Brain microvascular endothelial cell (primary cell): Measurements from ENCODE around the gene TRIML1.

Experiments
- DNase-seq: peaks from one replicate; pipeline ENCODE4 v3.0.0-alpha.2; 2020
- H3K27ac ChIP-seq: fragments of 250-450 bp; sonication (Bioruptor Pico); 2 replicates; pipeline ENCODE4 v1.5.1; 2020; ENCODE audit warnings: mild to moderate bottlenecking, moderate library complexity
- H3K27me3 ChIP-seq: fragments of 250-450 bp; sonication (Bioruptor Pico); replicated peaks from 2 replicates; pipeline ENCODE4 v1.5.1; 2020; ENCODE audit warnings: mild to moderate bottlenecking
- H3K36me3 ChIP-seq: fragments of 250-450 bp; sonication (Bioruptor Pico); replicated peaks from 2 replicates; pipeline ENCODE4 v1.5.1; 2020; ENCODE audit warnings: mild to moderate bottlenecking
- H3K4me3 ChIP-seq: 2 replicates; pipeline ENCODE4 v1.5.1; 2011; ENCODE audit warnings: low read depth, mild to moderate bottlenecking, control low read depth, low read length, moderate library complexity
- CTCF ChIP-seq: IDR thresholded peaks from 2 replicates; pipeline ENCODE4 v1.5.1; 2011; ENCODE audit warnings: low read depth, mild to moderate bottlenecking, moderate library complexity, low read length, control low read depth, inconsistent platforms; ENCODE audit errors: missing control alignments
- in situ Hi-C: cut with HindIII; loops from 2 replicates; pipeline ENCODE4 v1.10.0; 2017; ENCODE audit warnings: low sequenced_read_pairs, low pct_ligation_motif_present

Gene TRIML1

DNA sequence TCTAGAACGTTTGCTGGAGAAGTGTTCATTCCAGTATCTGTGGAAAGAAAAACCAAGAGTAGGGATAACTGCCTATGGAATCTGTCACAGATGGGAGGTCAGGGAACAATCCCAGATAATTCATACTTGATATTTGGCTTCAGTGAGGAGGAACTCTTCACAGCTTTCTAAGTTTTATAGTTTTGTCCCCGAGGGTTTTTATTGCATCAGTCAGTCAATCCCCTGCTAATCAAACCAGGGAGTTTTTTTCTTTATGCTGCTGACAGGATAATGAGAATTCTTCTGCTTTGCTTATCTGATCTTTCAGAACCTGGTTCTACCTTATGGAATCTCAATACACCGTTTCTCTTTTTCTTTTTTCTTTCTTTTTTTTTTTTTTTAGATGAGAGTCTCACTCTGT lies 29.2 kb upstream of the TRIML1 start:
- Histone ChIP-seq H3K36me3 (no peaks in the 10 kb centered on the region), H3K27ac (no peak overlapping the region), H3K4me3 (no peak overlapping the region), H3K27me3 (no peaks in the 10 kb centered on the region)
- DNase-seq = no peak
- in situ Hi-C loops = no loop called here
- TF ChIP-seq CTCF = no peak

DNA sequence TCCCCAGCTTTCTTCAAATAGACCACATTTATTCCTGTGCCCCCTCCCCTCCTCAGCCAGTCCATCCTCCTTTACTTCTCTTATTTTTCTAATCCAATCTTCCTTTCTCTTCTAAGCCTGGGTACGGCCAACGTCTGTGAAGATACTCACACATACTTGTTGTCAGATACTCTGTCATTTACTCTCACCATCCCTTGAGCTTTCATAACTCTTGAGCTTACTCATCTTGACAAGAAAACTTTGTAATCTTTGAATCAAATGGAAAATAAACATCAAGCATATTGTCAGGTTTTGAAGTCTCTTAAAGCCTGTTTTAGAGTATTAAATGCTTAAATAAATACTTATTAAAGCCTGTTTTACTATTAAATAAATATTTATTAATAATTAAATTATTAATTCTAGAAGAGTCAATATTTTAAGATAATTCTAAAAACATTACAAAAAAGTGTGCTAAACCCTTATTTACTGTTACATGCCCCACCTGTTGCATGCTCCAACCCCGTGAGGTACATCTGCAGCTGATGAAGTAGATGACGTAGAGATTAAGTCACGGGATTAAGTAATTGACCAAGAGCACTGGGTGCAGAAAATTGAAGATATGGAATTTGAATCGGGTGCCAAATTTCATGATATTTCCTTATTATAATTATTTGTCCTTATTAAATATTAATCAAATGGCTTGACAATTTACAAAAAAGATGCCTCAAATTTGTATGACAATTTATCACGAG lies 28.3 kb upstream of the TRIML1 start:
- H3K4me3 ChIP-seq = no peak overlapping the region
- no peaks in the 10 kb centered on the region for H3K36me3 ChIP-seq
- H3K27ac ChIP-seq = peak overlapping the region; percentile 7
- TF ChIP-seq CTCF = no peak
- DNase-seq = peak; percentile 31
- H3K27me3 ChIP-seq = no peaks in the 10 kb centered on the region
- in situ Hi-C loops = no loop called here

DNA sequence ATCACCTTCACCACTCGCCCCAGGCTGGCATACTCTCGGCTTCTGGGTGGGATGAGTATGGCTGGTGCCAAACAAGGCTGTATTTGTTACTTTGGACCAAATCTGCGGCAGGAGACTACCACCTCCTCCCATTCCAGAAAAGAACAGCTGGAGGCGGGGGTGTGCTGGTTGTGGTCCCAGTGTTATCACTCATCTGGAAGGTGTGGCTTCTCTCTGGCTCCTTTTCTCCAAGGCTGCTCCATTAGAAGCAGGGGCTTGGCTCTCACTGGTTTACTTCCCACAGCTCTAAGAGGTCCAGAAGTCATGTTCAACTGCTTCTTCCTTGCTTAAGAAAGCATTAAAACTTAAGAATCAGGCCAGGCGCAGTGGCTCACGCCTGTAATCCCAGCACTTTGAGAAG lies 27.3 kb upstream of the TRIML1 start:
- Histone ChIP-seq H3K27me3 (no peaks in the 10 kb centered on the region), H3K4me3 (no peak overlapping the region), H3K36me3 (no peaks in the 10 kb centered on the region), H3K27ac (peak overlapping the region; percentile 39)
- no peak for TF ChIP-seq CTCF
- in situ Hi-C loops = no loop called here
- no peak for DNase-seq

DNA sequence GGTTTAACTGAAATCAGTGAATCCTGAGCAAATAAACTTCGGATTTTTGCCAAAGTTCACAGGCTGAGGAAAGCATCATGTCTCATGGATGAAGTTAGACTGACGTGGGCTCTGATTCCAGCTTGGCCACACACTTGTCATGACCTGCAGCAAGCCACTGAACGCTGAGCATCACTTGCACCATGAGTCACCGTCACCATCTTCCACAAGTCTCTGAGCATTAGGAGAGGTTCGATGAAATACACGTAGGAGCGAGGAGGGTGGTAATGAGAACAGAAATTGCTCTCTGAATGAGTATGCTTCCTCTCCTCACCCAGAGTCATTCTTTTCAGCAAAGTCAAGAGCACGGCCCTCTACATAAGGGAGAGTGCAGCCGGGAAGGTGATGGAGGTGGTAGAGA lies 26.1 kb upstream of the TRIML1 start:
- peak; percentile 11 for DNase-seq
- no peak overlapping the region for H3K27ac ChIP-seq
- in situ Hi-C loops = no loop called here
- H3K4me3 ChIP-seq = no peak overlapping the region
- no peaks in the 10 kb centered on the region for H3K27me3 ChIP-seq
- no peak for TF ChIP-seq CTCF
- H3K36me3 ChIP-seq = no peaks in the 10 kb centered on the region

- Histone ChIP-seq H3K36me3 (no peaks in the 10 kb centered on the region), H3K27me3 (no peaks in the 10 kb centered on the region), H3K27ac (no peak overlapping the region), H3K4me3 (no peak overlapping the region)
- in situ Hi-C loops = no loop called here
- DNase-seq = no peak
- no peak for TF ChIP-seq CTCF
Observed at GRCh38 chr4:188117631-188118324, 21.5 kb upstream of the TRIML1 start.

DNA sequence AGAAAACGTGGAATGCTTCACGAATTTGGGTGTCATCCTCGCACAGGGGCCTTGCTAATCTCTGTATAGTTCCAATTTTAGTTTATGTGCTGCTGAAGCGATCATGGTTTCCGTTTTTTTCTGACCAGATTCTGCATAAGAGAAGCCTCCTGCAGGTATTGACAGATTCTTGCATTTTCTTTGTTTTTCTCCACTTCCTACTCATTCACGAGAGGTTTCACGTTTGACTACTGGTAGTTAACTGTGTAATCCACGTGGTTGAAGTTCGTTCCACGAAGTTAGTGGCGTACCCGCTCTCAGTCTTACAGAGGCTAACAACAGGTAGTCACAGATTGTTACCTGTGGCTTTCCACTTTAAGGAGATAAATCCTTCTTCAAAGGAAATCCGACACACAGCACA lies 17.7 kb upstream of the TRIML1 start:
- in situ Hi-C loops = no loop called here
- Histone ChIP-seq H3K36me3 (no peaks in the 10 kb centered on the region), H3K27ac (no peak overlapping the region), H3K4me3 (no peak overlapping the region), H3K27me3 (no peaks in the 10 kb centered on the region)
- DNase-seq = no peak
- TF ChIP-seq CTCF = no peak
